Liver (tissue), 3 donors: Measurements from ENCODE around the gene ROBO2.

Experiments used
- ATF3 ChIP-seq: IDR thresholded peaks from 2 replicates; pipeline ENCODE4 v1.6.1; 2016; ENCODE audit warnings: antibody characterized with exemption
- NR2F2 ChIP-seq: IDR thresholded peaks from 2 replicates; pipeline ENCODE4 v1.6.1; 2016; ENCODE audit warnings: antibody characterized with exemption
- RAD21 ChIP-seq, 2 donors: IDR thresholded peaks; 2 replicates each; pipeline ENCODE4 v1.6.1; 2016; ENCODE audit warnings: antibody characterized with exemption in 2 of 2, mild to moderate bottlenecking in 2 of 2
- REST ChIP-seq: IDR thresholded peaks from 2 replicates; pipeline ENCODE4 v1.6.1; 2016; ENCODE audit warnings: antibody characterized with exemption, mild to moderate bottlenecking
- RXRA ChIP-seq, 2 donors: IDR thresholded peaks; 2 replicates each; pipeline ENCODE4 v1.6.1; 2017 to 2018; ENCODE audit warnings: antibody characterized with exemption in 2 of 2, mild to moderate bottlenecking in 1 of 2
- YY1 ChIP-seq: IDR thresholded peaks from 2 replicates; pipeline ENCODE4 v1.6.1; 2016; ENCODE audit warnings: antibody characterized with exemption, mild to moderate bottlenecking
- TF ChIP-seq, protein P1 (sequence below): fragments of 150-350 bp; IDR thresholded peaks from 2 replicates; pipeline ENCODE4 v1.5.1; 2017; ENCODE audit warnings: improper control_type of control experiment, low read depth, low read length; ENCODE audit not compliant: missing input control
- TF ChIP-seq, protein P2 (sequence below): IDR thresholded peaks from 2 replicates; pipeline ENCODE4 v1.6.1; 2016; ENCODE audit warnings: antibody characterized with exemption
- TF ChIP-seq, protein P3 (sequence below): IDR thresholded peaks from 2 replicates; pipeline ENCODE4 v1.6.1; 2016; ENCODE audit warnings: antibody characterized with exemption
- donor health status: healthy.
- donor health status: healthy.

DNA sequence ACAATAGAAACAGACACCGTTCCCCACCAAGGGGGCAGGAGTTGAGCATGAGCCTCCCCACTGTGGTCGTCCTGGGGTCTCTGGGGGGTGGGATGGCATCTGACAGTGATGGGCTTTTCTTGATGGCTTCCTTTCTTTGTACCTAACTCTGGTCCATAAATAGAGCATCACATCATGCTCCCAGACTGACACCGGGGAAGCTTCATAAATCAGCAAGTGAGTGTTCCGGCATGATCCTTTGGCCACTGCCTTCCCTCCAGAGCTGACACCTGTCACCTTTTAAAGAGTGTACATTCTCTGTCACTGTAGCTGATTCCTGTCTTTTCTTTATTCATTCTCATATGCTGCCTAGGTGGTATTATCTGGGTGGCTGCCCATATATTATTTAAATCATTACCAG, 129.9 kb downstream of the ROBO2 start:
- TF ChIP-seq, protein P1, sequence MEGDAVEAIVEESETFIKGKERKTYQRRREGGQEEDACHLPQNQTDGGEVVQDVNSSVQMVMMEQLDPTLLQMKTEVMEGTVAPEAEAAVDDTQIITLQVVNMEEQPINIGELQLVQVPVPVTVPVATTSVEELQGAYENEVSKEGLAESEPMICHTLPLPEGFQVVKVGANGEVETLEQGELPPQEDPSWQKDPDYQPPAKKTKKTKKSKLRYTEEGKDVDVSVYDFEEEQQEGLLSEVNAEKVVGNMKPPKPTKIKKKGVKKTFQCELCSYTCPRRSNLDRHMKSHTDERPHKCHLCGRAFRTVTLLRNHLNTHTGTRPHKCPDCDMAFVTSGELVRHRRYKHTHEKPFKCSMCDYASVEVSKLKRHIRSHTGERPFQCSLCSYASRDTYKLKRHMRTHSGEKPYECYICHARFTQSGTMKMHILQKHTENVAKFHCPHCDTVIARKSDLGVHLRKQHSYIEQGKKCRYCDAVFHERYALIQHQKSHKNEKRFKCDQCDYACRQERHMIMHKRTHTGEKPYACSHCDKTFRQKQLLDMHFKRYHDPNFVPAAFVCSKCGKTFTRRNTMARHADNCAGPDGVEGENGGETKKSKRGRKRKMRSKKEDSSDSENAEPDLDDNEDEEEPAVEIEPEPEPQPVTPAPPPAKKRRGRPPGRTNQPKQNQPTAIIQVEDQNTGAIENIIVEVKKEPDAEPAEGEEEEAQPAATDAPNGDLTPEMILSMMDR = no peak
- TF ChIP-seq RXRA (IDR thresholded peaks at IDR 0.05) (no peak), YY1 (no peak), RAD21 (IDR thresholded peaks at IDR 0.05) (no peak), REST (no peak), NR2F2 (no peak), ATF3 (no peak)
- TF ChIP-seq, protein P2, sequence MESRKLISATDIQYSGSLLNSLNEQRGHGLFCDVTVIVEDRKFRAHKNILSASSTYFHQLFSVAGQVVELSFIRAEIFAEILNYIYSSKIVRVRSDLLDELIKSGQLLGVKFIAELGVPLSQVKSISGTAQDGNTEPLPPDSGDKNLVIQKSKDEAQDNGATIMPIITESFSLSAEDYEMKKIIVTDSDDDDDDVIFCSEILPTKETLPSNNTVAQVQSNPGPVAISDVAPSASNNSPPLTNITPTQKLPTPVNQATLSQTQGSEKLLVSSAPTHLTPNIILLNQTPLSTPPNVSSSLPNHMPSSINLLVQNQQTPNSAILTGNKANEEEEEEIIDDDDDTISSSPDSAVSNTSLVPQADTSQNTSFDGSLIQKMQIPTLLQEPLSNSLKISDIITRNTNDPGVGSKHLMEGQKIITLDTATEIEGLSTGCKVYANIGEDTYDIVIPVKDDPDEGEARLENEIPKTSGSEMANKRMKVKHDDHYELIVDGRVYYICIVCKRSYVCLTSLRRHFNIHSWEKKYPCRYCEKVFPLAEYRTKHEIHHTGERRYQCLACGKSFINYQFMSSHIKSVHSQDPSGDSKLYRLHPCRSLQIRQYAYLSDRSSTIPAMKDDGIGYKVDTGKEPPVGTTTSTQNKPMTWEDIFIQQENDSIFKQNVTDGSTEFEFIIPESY = no peak
- TF ChIP-seq, protein P3, sequence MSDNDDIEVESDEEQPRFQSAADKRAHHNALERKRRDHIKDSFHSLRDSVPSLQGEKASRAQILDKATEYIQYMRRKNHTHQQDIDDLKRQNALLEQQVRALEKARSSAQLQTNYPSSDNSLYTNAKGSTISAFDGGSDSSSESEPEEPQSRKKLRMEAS = no peak
